ENCODE data around the gene CFAP46.
"Not testable (repeated sequence)": the region's sequence is repeated elsewhere in the genome, so short reads cannot be mapped to it uniquely, and the experiment has no call there.

Gene CFAP46

GRCh38 chr10:132860532-132860931 lies 81.8 kb downstream of the CFAP46 start:
- no peak for DNase-seq

DNA sequence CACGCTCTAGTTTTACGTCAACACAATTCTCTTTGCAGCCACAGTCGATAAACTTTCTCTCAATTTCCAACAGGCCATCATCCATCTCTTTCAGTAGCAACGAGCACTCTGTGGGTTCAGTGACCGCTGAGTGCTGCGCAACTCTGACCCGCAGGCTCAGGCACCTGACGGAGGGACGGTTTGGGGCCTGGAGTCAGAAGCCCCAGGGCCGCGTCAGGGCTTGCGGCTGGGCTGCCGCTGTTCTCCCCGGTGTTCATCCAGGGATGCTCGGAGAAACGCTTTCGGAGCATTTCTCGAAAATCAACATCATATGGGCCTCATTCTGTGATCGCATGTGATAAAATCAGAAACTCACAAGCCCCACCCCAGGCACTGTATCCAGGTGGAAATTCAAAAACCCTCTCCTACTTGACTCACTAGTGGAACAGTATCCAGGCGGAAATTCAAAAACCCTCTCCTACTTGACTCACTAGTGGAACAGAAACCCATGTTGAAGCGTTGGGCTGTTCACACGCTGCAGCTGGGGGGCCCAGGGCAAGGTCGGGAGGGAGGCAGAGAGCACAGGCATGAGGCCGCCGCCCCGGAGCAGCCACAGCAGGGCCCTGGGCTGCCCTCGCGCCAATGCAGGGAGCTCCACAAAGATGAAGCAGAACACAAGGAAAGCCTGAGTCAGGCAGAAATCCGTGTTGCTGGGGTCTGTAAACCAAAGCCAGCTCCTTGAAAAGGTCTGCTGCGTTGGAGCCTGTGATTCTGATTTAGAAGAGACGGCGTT lies 83.1 kb downstream of the CFAP46 start:
- no peak for DNase-seq

GRCh38 chr10:132858121-132859081 lies 84.0 kb downstream of the CFAP46 start:
- DNase-seq: no peak

DNA sequence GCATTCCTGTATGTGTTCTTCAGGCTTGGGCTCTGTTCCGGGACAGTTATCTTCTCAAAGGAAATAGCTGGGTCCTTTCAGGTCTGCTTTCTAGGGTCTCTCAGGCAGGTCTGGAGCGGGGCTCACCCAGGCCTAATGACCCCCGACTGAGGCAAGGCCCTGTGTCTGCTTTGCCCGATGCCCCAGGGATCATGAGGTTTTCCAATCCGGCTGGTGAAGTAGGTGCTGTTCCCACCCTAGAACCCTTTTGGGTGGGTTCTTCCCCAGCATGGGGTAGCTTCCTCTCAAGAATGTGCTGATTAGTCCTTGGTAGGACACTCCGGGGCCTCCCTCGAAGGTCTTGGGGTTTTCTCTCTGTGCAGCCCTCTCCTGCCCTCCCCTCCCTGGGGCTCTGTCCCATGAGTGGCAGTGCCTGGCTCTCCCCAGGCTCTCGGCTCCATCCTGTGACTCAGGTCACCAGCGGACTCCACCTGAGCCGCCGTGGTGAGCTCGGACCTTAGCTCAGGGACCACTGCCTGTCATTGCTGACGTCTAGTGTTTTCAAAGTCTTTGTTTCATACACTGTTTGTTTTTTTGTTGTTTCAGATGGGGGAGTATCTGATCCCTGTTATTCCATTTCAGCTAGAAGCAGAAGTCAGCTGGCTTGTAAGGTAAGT lies 85.4 kb downstream of the CFAP46 start:
- DNase-seq: no peak

DNA sequence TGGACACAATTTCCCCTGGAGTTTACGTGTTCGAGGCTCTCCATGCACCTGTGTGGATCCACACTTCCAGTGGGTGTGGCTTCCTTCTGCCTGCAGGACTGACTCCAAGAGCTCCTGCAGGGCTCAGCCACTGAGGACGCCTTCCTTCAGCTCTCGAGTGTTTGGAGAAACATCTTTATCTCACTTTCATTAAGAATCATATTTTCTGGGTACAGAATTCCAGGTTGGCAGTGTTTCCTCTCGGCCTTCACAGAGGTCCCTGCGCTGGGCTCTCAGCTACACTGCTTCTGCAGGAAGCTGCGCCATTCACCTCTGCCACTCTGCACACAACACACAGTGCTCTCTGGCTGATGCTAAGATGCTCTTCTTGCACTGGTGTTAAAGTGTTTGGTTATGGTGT lies 86.5 kb downstream of the CFAP46 start:
- DNase-seq: no peak

- no peak for DNase-seq
These were observed 90.9 kb downstream of the CFAP46 start for GRCh38 chr10:132851451-132851850.

DNA sequence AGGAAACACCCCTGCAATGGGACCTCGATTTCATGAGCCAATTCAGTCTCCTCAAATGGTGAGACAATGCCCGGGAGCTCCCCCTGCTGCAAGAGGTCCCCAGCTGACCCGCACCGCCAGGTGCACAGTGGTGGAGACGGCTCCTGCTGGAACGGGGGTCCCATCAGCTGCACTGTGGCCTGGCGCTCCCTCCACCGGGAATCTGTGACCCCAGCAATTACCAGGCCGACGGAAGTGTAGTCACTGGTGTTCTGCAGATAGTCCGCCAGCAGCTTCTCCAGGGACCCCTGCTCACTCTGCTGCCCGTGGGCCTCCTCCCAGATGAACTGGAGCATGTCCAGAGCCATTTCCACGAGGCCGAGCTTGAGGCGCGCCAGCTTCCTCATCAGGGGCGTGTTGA lies 91.5 kb downstream of the CFAP46 start:
- no peak for DNase-seq

DNA sequence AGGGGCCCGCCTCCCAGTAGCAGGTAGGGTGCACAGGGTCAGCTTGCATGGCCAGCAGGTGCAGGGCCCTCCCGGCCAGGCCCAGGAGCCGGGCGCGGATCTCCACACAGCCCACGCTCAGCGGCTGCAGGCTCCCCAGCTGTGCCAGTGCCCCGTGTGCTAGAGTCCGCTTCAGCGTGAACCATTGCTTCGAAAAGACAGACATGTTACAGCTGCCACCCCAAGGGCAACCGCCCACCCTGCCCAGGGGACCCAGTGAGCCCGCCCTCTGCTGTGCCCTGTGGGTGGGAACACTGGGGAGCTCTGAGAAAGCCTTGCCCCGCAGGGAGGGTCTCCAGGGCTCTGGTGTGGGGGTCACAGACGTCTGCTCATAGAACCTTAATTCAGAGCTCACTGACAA lies 92.1 kb downstream of the CFAP46 start:
- no peak for DNase-seq

DNA sequence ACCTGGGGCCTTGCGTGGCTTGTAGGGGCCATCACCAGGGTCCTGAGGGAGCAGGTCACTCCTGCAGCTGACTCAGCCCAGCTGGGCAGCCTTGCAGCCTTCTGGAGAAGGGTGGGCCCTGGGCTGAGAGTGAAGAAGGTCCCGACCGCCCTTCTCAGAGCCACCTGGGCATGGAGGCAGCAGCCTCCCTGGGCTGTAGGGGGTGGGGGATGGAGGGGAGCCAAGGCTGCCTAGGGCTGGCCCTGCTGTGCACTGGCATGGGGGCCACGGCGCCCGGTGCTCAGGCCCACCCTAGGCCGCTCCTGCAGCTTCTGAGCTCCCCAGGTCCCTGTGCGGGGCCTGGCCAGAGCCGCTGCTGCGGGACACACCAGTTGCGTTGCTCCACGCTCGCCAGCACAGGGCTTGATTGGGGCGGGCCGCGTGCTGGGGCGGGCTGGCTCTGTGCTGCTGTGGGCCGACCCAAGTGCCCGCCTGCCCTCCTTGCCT lies 92.8 kb downstream of the CFAP46 start:
- no peak for DNase-seq

GRCh38 chr10:132848951-132849545 lies 93.3 kb downstream of the CFAP46 start:
- no peak for DNase-seq

GRCh38 chr10:132848291-132848701 lies 94.1 kb downstream of the CFAP46 start:
- no peak for DNase-seq

- DNase-seq: no peak
These were observed 94.5 kb downstream of the CFAP46 start for GRCh38 chr10:132847856-132848255.

DNA sequence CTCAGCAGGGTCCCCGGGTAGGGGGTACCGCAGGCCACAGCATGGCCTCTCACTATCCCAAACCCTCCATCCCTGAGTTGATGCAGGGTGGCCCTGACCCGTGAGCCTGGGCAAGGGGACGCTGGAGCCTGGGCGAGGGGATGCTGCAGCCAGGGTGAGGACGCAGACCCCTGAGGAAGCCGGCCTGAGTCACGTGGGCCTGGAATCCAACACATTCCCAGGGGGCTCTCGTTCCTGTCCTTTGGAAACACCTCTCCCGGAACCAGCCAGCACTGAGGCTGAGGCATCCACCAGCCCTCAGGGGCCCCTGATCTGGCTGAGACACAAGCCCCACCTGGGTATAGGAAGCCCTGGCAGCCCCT lies 95.0 kb downstream of the CFAP46 start:
- no peak for DNase-seq

DNA sequence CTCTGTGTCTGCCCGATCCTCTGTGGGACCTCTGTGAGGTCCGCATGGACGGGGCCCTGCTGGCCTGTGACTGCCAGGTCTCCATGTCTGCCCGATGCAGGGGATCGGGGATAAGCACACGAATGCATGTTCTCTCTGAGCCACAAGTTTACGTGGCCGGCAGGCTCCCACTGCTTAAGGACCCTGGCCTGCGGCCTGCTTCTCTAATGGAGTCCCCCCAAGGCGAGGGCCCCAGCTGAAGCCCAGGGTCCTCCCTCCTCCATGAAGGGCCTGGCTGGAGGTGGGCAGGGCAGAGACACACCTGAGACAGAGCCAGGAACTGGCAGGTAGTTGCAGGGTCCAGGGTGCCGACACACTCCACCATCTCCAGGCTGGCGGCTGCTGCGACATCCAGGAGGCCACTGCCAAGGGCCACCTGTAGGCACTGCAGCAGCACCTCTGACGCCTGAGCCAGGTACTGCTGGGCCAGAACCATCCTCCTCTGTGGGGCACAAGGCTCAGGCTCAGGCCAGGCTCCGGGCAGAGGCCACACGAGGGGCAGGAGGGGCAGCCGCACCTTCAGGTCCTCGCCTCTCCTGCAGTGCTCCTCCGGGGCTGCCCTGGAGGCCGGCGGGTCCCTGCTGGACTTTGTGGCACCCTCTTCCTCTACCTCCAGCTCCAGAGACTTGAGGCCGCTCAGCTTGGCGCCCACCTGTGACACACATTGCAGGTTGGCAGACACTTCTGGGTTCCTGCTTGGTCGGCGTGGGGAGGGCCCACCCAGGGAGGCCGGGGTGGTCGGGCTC lies 95.5 kb downstream of the CFAP46 start:
- no peak for DNase-seq

DNA sequence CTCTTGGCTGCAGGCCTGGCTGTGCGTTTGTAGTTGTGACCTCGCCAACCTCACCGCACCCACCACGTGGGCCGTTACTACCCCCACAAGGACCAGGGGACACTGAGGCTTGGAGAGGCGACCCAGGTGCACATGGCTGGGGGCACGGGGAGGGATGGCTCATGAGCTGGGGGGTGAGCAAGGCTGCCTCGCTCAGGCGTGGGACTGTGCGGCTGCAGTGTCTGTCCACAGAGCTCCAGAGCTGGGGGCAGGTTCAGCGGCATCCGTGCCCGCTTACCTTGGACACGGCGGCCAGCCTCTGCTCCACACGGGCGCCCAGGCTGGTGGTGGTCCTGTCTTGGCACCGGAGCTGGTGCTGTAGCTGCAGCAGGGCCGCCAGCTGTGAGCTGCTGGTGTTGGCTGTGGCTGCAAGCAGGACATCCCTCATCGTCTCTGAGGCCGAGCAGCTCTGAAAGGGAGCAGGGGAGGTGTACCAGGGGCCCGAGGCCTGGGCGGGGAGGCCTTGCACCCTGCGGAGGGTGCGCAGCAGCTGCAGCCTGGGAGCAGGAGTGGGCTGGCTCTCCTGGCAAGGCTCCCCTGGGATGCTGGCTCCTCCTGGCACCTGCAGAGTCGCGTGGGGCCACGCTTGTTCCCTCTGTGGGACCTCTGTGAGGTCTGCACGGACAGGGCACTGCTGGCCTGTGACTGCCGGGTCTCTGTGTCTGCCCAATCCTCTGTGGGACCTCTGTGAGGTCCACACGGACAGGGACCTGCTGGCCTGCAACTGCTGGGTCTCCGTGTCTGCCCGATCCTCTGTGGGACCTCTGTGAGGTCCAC lies 96.4 kb downstream of the CFAP46 start:
- DNase-seq: no peak

GRCh38 chr10:132845041-132845551 lies 97.3 kb downstream of the CFAP46 start:
- no peak for DNase-seq

GRCh38 chr10:132844069-132844809 lies 98.1 kb downstream of the CFAP46 start:
- no peak for DNase-seq

GRCh38 chr10:132843276-132843675 lies 99.1 kb downstream of the CFAP46 start:
- DNase-seq: not testable (repeated sequence)

DNA sequence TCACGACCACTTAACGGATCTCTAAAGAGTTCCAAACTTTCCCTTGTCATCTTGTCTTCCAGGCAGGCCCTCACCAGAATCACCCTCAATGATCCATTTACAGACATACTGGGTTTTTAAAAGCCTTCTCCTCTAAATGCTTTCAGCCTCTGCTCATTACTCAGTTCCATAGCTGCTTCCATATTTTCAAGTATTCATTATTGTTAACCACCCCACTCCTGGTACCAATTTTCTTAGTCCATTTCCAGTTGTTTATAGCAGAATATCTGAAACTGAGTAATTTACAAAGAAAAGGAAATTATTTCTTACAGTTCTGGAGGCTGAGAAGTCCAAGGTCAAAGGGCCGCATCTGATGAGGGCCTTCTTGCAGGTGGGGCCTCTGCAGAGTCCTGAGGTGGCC lies 100.0 kb downstream of the CFAP46 start:
- no peak for DNase-seq

- no peak for DNase-seq
These were observed 100.8 kb downstream of the CFAP46 start for GRCh38 chr10:132841615-132841975.

All from left hindlimb (tissue), 1 donor.